Measurements from ENCODE around the gene TCF15. TPM values are rescaled to one million over a fixed set of nuclear protein-coding genes. Genes with fewer than 3 reads are reported as not detected.

TCF15 gene, protein sequence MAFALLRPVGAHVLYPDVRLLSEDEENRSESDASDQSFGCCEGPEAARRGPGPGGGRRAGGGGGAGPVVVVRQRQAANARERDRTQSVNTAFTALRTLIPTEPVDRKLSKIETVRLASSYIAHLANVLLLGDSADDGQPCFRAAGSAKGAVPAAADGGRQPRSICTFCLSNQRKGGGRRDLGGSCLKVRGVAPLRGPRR
- not detected for total RNA-seq
- not detected for polyA plus RNA-seq

DNA sequence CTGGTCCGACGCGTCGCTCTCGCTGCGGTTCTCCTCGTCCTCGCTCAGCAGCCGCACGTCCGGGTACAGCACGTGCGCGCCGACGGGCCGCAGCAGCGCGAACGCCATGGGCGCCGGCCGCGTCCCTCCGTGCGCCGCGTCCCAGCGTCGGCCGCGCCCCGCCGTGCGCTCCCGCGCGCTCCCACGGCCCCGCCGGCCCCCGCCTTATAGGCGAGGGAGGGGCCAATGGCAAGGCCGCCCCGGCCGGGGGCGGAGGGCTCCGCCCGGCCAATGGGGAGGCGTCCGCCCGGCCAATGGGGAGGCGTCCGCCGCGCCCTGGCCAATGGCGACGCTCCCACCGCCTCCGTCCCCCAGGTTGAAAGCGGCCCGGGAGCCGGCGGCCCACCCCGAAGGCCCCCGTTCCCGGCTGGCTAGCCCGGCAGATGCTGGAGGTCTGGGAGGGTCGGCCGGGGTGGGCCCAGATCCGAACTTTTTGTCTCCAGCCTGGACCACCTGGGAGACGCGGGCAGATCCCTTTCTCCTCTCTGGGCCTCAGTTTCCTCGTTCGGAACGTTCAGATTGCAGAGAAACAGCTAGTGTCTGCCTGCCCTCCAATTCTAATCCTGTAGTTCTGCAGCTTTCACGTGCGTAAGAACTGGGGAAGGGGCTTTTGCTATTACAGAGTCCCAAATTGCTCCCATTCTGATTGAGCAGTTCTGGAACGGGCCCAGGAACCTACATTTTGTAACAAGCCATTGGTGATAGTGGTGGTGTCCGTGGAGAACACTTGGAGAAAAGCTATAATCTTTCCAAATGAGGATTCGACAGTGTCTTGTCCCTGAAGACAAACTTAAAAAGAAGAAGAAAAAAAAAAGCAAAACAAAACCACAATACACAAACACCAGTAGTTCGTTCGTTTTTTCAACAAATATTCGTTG, at the start of gene TCF15:
TCF15 (minus strand) TSS at position 180 of the 917 bp plus-strand sequence; CDS start at position 108, 72 bp downstream.
- H3K27ac ChIP-seq (ENCODE audit: low read depth, low read length): no peak within 1 kb of the TSS
- H3K9me3 ChIP-seq (ENCODE audit: low read length): no peaks in the 10 kb centered on the region
- peaks cover 8% of the 10 kb centered on the region for H3K27me3 ChIP-seq (ENCODE audit: insufficient read depth, low read length, poor library complexity, severe bottlenecking)
- no peaks in the 10 kb centered on the region for H3K36me3 Mint-ChIP-seq
- DNase-seq: no peak
- H3K4me3 Mint-ChIP-seq: peak within 1 kb of the TSS in 4 of 7 donors; percentile 11 to 37 (median 22)
- peaks cover 49 to 73% of the 10 kb centered on the region in 2 donors for H3K27me3 Mint-ChIP-seq
- CTCF ChIA-PET: no interaction called here
- H3K27ac Mint-ChIP-seq: no peak within 1 kb of the TSS
- peaks cover 1 to 12% (median 5%) of the 10 kb centered on the region in 3 donors for H3K4me1 Mint-ChIP-seq
- no peaks in the 10 kb centered on the region for H3K36me3 ChIP-seq (ENCODE audit: insufficient read depth, low read length)
- no peaks in the 10 kb centered on the region for H3K9me3 Mint-ChIP-seq
- POLR2A ChIA-PET: no interaction called here
- no peak within 1 kb of the TSS for H3K4me3 ChIP-seq (ENCODE audit: low read length)
- no peaks in the 10 kb centered on the region for H3K4me1 ChIP-seq (ENCODE audit: insufficient read depth, low read length)

DNA sequence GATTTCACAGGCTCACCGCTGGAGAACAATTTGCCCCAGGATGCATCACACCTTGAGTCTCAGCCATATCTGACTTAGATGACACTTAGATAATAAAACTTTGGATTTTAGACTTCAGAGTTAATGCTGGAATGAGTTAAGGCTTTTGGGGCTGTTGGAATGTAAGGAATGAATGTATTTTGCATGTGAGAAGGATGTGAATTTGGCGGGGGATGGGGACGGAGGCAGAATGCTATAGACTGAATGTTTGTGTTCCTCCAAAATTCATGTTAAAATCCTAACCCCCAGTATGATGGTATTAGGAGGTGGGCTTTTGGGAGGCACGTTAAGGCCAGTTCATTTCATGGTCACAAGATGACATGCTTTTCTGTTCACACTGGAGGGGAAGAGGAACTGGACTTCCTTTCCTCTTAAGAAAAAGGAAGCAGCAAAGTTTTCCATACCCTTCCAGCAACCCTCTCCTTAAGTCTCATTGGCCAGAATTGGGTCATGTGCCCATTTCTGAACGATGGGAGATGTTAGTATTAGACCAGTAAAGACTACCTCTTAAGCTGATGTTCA, 48.7 kb upstream of the TCF15 start:
- no peak for DNase-seq
- peak overlapping the region in 1 of 7 donors; percentile 38 for H3K4me3 Mint-ChIP-seq
- Histone ChIP-seq H3K4me1 (ENCODE audit: insufficient read depth, low read length) (peaks cover 7% of the 10 kb centered on the region), H3K27me3 (ENCODE audit: insufficient read depth, low read length, poor library complexity, severe bottlenecking) (peaks cover 10% of the 10 kb centered on the region), H3K36me3 (ENCODE audit: insufficient read depth, low read length) (no peaks in the 10 kb centered on the region), H3K4me3 (ENCODE audit: low read length) (no peak overlapping the region), H3K9me3 (ENCODE audit: low read length) (no peaks in the 10 kb centered on the region), H3K27ac (ENCODE audit: low read depth, low read length) (no peak overlapping the region)
- H3K36me3 Mint-ChIP-seq: peaks cover 0 to 5% (median 0%) of the 10 kb centered on the region in 3 donors
- H3K27ac Mint-ChIP-seq: no peak overlapping the region
- H3K27me3 Mint-ChIP-seq: peaks cover 33 to 52% of the 10 kb centered on the region in 2 donors
- peaks cover 0 to 3% (median 0%) of the 10 kb centered on the region in 5 donors for H3K9me3 Mint-ChIP-seq
- POLR2A ChIA-PET: no interaction called here
- CTCF ChIA-PET: no interaction called here
- peaks cover 8 to 18% (median 9%) of the 10 kb centered on the region in 3 donors for H3K4me1 Mint-ChIP-seq

DNA sequence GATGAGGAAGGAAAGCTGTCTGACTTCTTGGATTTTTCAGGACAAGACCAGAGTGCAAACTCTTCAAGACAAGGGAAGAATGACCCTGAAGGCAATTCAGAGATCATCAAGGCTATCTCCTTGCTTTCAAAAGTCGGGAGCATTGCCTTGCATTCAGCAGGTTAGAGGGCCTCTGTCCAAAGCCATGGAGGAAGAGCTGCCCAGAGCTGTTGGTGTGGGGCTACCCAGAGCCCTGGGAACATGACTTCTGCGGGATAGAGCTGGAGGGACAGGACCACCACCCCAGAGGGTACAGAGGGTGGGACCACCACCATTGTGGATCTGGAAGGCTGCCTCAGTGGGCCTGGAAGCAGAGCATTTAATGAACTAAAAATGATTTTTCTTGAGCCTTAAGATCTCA, 48.1 kb upstream of the TCF15 start:
- Histone ChIP-seq H3K36me3 (ENCODE audit: insufficient read depth, low read length) (no peaks in the 10 kb centered on the region), H3K4me1 (ENCODE audit: insufficient read depth, low read length) (peaks cover 10% of the 10 kb centered on the region), H3K4me3 (ENCODE audit: low read length) (no peak overlapping the region), H3K27ac (ENCODE audit: low read depth, low read length) (no peak overlapping the region), H3K27me3 (ENCODE audit: insufficient read depth, low read length, poor library complexity, severe bottlenecking) (peaks cover 10% of the 10 kb centered on the region), H3K9me3 (ENCODE audit: low read length) (no peaks in the 10 kb centered on the region)
- Mint-ChIP-seq H3K9me3 (peaks cover 0 to 3% (median 0%) of the 10 kb centered on the region in 5 donors), H3K36me3 (peaks cover 0 to 5% (median 0%) of the 10 kb centered on the region in 3 donors), H3K4me3 (peak overlapping the region in 1 of 7 donors; percentile 38), H3K27ac (no peak overlapping the region), H3K4me1 (peaks cover 12 to 22% (median 13%) of the 10 kb centered on the region in 3 donors), H3K27me3 (peaks cover 33 to 50% of the 10 kb centered on the region in 2 donors)
- no peak for DNase-seq
- CTCF ChIA-PET: no interaction called here
- POLR2A ChIA-PET: no interaction called here

DNA sequence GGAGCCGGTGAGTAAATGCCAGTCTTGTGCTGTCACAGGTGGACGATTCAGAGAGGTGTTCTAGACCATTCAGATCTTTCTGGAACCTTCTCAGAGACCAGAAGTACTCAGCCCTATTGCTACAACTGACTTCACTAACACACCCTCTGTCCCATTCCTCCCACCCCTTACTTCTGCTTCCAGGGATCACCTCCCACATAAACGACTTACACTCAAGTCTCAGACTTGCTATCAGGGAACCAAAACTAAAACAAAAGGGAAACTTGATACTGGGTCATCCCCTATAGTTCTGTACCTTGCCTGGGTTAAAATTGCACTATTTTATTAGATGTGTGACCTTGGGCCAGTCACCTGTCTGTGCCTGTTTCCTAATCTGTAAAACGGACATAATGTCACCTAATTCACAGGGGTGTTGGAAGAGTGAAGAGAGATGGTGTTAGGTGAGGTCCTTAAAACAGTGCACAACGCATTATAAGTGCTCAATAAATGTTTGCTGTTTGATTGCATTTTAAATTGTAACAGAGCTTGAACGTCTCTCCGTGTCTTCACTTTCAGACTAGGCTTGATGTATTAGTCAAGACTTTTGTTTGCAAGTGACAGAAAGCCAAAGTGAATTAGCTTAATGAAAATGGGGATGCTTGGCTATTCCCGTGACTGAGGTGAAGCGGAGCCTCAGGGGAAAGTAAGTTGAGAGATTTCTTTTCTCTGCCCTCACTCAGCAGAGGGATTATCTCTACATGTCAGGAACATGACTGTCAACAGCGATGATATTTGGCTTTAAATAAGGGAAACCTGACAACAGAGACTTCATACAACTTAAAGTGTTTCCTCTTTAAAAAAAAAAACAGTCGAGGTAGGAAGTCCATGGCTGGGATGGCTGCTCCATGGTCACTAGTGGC, 45.9 kb upstream of the TCF15 start:
- peaks cover 23 to 31% (median 30%) of the 10 kb centered on the region in 3 donors for H3K4me1 Mint-ChIP-seq
- POLR2A ChIA-PET: no interaction called here
- H3K27ac Mint-ChIP-seq: peak overlapping the region in 1 of 8 donors; percentile 59

DNA sequence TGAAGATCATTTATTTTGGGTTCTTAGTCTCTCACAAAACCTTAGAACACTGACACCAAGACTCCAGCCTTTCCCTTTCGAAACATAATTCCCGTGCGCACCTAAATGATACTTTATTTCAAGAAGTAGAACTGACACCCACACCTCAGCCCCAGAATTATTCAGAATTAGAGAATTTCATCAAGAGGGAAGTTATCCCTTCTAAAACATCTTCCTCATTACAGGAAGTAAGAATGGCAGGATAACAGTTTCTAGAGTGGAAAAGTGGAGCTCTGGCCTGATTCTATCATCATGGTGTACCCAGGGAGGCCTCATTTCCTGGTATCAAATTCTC, 44.3 kb upstream of the TCF15 start:
- Histone ChIP-seq H3K4me3 (ENCODE audit: low read length) (peak overlapping the region; percentile 64), H3K36me3 (ENCODE audit: insufficient read depth, low read length) (no peaks in the 10 kb centered on the region), H3K27ac (ENCODE audit: low read depth, low read length) (peak overlapping the region; percentile 76), H3K9me3 (ENCODE audit: low read length) (no peaks in the 10 kb centered on the region), H3K4me1 (ENCODE audit: insufficient read depth, low read length) (peaks cover 22% of the 10 kb centered on the region), H3K27me3 (ENCODE audit: insufficient read depth, low read length, poor library complexity, severe bottlenecking) (peaks cover 4% of the 10 kb centered on the region)
- CTCF ChIA-PET: interaction anchor here (2.2 to 2.4 kb wide), 2 partner anchors 9 to 13 kb away, joined by 6 to 9 read pairs; no protein-coding TSS in a partner anchor
- POLR2A ChIA-PET: no interaction called here
- H3K4me3 Mint-ChIP-seq: peak overlapping the region; percentile 81 to 88 (median 85)
- H3K9me3 Mint-ChIP-seq: no peaks in the 10 kb centered on the region
- no peak for DNase-seq
- H3K27ac Mint-ChIP-seq: peak overlapping the region; percentile 5 to 94 (median 72)
- peaks cover 0 to 10% (median 3%) of the 10 kb centered on the region in 3 donors for H3K36me3 Mint-ChIP-seq
- peaks cover 13 to 16% of the 10 kb centered on the region in 2 donors for H3K27me3 Mint-ChIP-seq
- H3K4me1 Mint-ChIP-seq: peaks cover 32 to 44% (median 35%) of the 10 kb centered on the region in 3 donors

More for the DNA sequence above, 45.9 kb upstream of the TCF15 start:
- Histone ChIP-seq H3K27me3 (ENCODE audit: insufficient read depth, low read length, poor library complexity, severe bottlenecking) (peaks cover 5% of the 10 kb centered on the region), H3K9me3 (ENCODE audit: low read length) (no peaks in the 10 kb centered on the region), H3K4me3 (ENCODE audit: low read length) (no peak overlapping the region), H3K36me3 (ENCODE audit: insufficient read depth, low read length) (no peaks in the 10 kb centered on the region), H3K27ac (ENCODE audit: low read depth, low read length) (no peak overlapping the region), H3K4me1 (ENCODE audit: insufficient read depth, low read length) (peaks cover 22% of the 10 kb centered on the region)
- H3K4me3 Mint-ChIP-seq: peak overlapping the region in 5 of 7 donors; percentile 13 to 88 (median 63)
- CTCF ChIA-PET: interaction anchor here (2.2 to 2.4 kb wide), 2 partner anchors 10 to 11 kb away, joined by 6 to 9 read pairs; no protein-coding TSS in a partner anchor
- H3K27me3 Mint-ChIP-seq: peaks cover 21 to 28% of the 10 kb centered on the region in 2 donors
- H3K9me3 Mint-ChIP-seq: no peaks in the 10 kb centered on the region
- DNase-seq: no peak
- H3K36me3 Mint-ChIP-seq: peaks cover 0 to 2% (median 0%) of the 10 kb centered on the region in 3 donors

DNA sequence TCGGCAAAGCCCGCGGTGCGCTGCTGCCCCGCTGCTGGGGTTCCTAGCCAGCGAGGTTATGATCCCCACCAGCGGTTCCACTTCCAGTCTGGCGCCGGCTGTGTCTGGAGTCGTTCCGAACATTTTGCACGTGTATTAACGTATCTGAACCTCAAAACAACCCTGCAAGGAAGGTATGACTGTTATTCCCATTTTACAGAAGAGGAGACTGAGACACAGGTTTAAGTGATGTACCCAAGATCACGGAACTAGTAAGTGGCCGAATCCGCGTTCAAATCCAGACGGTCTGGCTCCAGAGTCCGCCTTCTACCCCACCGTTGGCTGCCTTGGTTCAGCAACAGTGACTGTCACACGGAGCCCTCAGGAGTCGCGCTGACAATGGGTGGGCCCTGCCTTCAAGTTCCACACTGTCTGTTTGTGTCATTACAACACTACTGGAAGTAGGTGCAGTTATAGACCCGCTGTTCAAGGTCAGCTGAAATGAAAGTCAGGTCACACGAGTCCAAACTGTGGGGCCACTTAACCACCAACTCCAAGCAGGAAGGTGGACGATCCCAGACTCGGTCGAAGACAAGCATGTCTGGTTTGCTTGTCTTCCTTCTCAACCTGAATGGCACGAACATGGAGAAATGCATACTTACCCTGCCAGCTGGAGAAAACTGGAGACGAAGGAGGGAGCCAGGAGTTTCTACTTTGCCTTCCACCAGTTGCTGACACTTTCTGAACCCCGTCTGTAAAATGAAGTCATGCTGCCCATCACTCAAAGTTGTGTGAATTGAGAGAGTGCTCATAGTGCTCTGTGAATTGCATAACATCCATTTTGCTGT, 43.7 kb upstream of the TCF15 start:
- H3K4me1 ChIP-seq (ENCODE audit: insufficient read depth, low read length): peaks cover 22% of the 10 kb centered on the region
- Mint-ChIP-seq H3K27ac (peak overlapping the region; percentile 41 to 94 (median 88)), H3K9me3 (no peaks in the 10 kb centered on the region), H3K4me3 (peak overlapping the region; percentile 81 to 88 (median 85)), H3K27me3 (peaks cover 9 to 12% of the 10 kb centered on the region in 2 donors), H3K4me1 (peaks cover 32 to 48% (median 35%) of the 10 kb centered on the region in 3 donors), H3K36me3 (peaks cover 0 to 14% (median 5%) of the 10 kb centered on the region in 3 donors)
- no peaks in the 10 kb centered on the region for H3K9me3 ChIP-seq (ENCODE audit: low read length)
- peak overlapping the region; percentile 76 for H3K27ac ChIP-seq (ENCODE audit: low read depth, low read length)
- DNase-seq: no peak
- POLR2A ChIA-PET: no interaction called here
- peak overlapping the region; percentile 64 for H3K4me3 ChIP-seq (ENCODE audit: low read length)
- CTCF ChIA-PET: interaction anchor here (2.2 to 2.4 kb wide), 2 partner anchors 8 to 14 kb away, joined by 6 to 9 read pairs; no protein-coding TSS in a partner anchor
- H3K36me3 ChIP-seq (ENCODE audit: insufficient read depth, low read length): no peaks in the 10 kb centered on the region
- no peaks in the 10 kb centered on the region for H3K27me3 ChIP-seq (ENCODE audit: insufficient read depth, low read length, poor library complexity, severe bottlenecking)

Measured in CD8-positive, alpha-beta memory T cell (primary cell).